Esophagus muscularis mucosa (tissue), 4 donors: Measurements from ENCODE around the gene MYCBP2. TPM values are rescaled to one million over a fixed set of nuclear protein-coding genes. Genes with fewer than 3 reads are reported as not detected.

Experiments used
- DNase-seq: peaks from one replicate; pipeline ENCODE4 v3.0.0-alpha.2; 2017; ENCODE audit errors: extremely low spot score
- H3K27ac ChIP-seq, 4 donors: fragments of 200-600 bp; sonication (generic); replicated peaks in 1 of 4; 1 replicate in 3 of 4; 2 replicates in 1 of 4; pipeline ENCODE4 v1.5.1; 2016 to 2019; ENCODE audit warnings: mild to moderate bottlenecking in 1 of 4
- H3K27me3 ChIP-seq, 4 donors: fragments of 200-600 bp; sonication (generic); one replicate each; pipeline versions ENCODE4 v1.5.1 to v1.6.0; 2016 to 2019
- H3K36me3 ChIP-seq, 4 donors: fragments of 200-600 bp; sonication (generic); one replicate each; pipeline ENCODE4 v1.5.1; 2016 to 2019
- H3K4me1 ChIP-seq, 4 donors: fragments of 200-600 bp; sonication (generic); one replicate each; pipeline ENCODE4 v1.5.1; 2016 to 2019
- H3K4me3 ChIP-seq, 4 donors: fragments of 200-600 bp; sonication (generic); 1 replicate in 2 of 4; 2 replicates in 2 of 4; pipeline ENCODE4 v1.5.1; 2016 to 2019; ENCODE audit warnings: mild to moderate bottlenecking in 4 of 4, moderate library complexity in 1 of 4
- H3K9me3 ChIP-seq, 4 donors: fragments of 200-600 bp; sonication (generic); 1 replicate in 3 of 4; 2 replicates in 1 of 4; pipeline ENCODE4 v1.5.1; 2016 to 2019
- EP300 ChIP-seq: sonication (generic); formaldehyde crosslinking; IDR thresholded peaks from one replicate; pipeline ENCODE4 v1.6.1; 2017; ENCODE audit warnings: antibody characterized with exemption
- POLR2A ChIP-seq: fragments of 450-650 bp; IDR thresholded peaks from one replicate; pipeline ENCODE4 v1.6.1; 2017; ENCODE audit warnings: antibody characterized with exemption, moderate library complexity, mild to moderate bottlenecking, low read depth
- POLR2AphosphoS5 ChIP-seq, 2 donors: sonication (generic); formaldehyde crosslinking; IDR thresholded peaks; one replicate each; pipeline ENCODE4 v1.6.1; 2017; ENCODE audit warnings: antibody characterized with exemption in 2 of 2
- WGBS: methylation state at CpG from one replicate; pipeline ENCODE4 v1.1.5; 2018; 5-methylcytosine and 5-hydroxymethylcytosine counted together
- intact Hi-C: fragments of 100-400 bp; cut with DNase I; formaldehyde crosslinking; loops from one replicate; pipeline ENCODE4 v1.15.1; 2023
- total RNA-seq, 4 donors: library from RNA; depleted of rRNA; stranded (reverse); fragments of >200 nt; gene quantifications; one replicate each; pipeline versions ENCODE4 v1.1.0 to v1.2.1, GENCODE V29; 2016
- TF ChIP-seq, protein P1 (sequence below), 3 experiments: fragments of 200-600 bp in 2 of 3; fragments of 450-650 bp in 1 of 3; sonication (generic) in 2 of 3; IDR thresholded peaks; one replicate each; pipeline ENCODE4 v1.5.1; 2017 to 2019; ENCODE audit warnings: antibody characterized with exemption in 3 of 3, mild to moderate bottlenecking in 2 of 3, moderate library complexity in 1 of 3

MYCBP2 gene
- total RNA-seq, 4 donors from 2014 or later, result 96.1 to 117 (median 108) TPM

GRCh38 chr13:77040835-77041234 is 286.1 kb downstream of the MYCBP2 start:
- H3K27ac ChIP-seq, result no peak overlapping the region
- H3K27me3 ChIP-seq, result no peaks in the 10 kb centered on the region
- 76% methylated on average over 8 of the region's 9 CpGs for WGBS
- intact Hi-C loops, result no loop called here
- TF ChIP-seq, protein P1, sequence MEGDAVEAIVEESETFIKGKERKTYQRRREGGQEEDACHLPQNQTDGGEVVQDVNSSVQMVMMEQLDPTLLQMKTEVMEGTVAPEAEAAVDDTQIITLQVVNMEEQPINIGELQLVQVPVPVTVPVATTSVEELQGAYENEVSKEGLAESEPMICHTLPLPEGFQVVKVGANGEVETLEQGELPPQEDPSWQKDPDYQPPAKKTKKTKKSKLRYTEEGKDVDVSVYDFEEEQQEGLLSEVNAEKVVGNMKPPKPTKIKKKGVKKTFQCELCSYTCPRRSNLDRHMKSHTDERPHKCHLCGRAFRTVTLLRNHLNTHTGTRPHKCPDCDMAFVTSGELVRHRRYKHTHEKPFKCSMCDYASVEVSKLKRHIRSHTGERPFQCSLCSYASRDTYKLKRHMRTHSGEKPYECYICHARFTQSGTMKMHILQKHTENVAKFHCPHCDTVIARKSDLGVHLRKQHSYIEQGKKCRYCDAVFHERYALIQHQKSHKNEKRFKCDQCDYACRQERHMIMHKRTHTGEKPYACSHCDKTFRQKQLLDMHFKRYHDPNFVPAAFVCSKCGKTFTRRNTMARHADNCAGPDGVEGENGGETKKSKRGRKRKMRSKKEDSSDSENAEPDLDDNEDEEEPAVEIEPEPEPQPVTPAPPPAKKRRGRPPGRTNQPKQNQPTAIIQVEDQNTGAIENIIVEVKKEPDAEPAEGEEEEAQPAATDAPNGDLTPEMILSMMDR (IDR thresholded peaks at IDR 0.05), result no peak
- no peak for TF ChIP-seq POLR2A
- no peak for TF ChIP-seq EP300
- no peak for TF ChIP-seq POLR2AphosphoS5 (IDR thresholded peaks at IDR 0.05)
- peaks cover 0 to 8% (median 2%) of the 10 kb centered on the region in 4 donors for H3K4me1 ChIP-seq
- peaks cover 5 to 21% (median 9%) of the 10 kb centered on the region in 4 donors for H3K36me3 ChIP-seq
- no peak for DNase-seq
- no peaks in the 10 kb centered on the region for H3K9me3 ChIP-seq
- H3K4me3 ChIP-seq, result no peak overlapping the region

DNA sequence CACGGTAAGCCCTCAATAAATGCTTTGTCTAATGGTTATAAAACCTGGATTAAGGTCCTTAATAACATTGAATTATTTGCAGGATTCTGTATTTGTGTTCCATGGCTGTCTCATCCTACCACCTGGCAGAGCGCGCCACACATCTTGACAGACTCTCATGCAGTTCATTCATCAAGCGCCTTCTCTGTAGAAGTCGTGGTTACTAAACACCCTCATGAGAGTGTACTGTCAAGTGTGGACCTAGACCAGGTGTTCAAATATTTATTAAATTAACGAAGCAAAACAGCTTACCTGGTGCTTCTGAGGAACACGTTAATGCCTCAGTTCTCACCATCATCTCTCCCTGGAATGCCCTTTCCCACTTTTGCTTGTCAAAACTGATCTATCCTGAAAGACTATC is 286.8 kb downstream of the MYCBP2 start:
- no peaks in the 10 kb centered on the region for H3K9me3 ChIP-seq
- no peak overlapping the region for H3K27ac ChIP-seq
- H3K4me1 ChIP-seq, result peaks cover 0 to 8% (median 2%) of the 10 kb centered on the region in 4 donors
- no peak overlapping the region for H3K4me3 ChIP-seq
- DNase-seq, result no peak
- TF ChIP-seq, protein P1 (IDR thresholded peaks at IDR 0.05), result no peak
- no peak for TF ChIP-seq POLR2AphosphoS5 (IDR thresholded peaks at IDR 0.05)
- no peak for TF ChIP-seq EP300
- TF ChIP-seq POLR2A, result no peak
- intact Hi-C loops, result no loop called here
- H3K36me3 ChIP-seq, result peaks cover 3 to 17% (median 6%) of the 10 kb centered on the region in 4 donors
- no peaks in the 10 kb centered on the region for H3K27me3 ChIP-seq
- 84% methylated on average over 7 of the region's 7 CpGs for WGBS

DNA sequence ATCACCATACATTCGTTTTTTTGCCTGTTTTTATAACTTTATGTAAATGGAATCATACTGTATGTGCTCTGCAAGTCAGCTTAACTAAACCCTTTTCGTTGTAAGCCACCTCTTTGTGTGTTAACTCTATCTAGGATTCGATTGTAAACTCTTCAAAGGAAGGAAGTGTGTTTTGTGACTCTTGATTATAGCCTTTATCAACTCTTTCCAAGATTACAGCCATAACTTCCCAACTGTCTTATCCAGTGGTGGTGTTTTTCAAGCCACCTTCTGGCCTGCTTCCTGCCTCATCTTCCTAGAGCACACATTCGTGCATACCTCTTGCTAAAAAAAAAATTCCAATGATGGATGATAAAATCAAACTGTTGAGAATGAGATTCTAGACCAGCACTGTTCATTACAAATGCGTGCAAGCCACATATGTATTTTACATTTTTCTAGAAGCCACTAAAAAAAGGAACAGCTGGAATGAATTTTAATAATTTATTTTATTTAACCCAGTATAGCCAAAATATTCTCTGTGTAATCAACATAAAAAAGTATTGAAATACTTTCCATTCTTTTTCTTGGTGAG is 287.9 kb downstream of the MYCBP2 start:
- Histone ChIP-seq H3K27me3 (no peaks in the 10 kb centered on the region), H3K4me3 (no peak overlapping the region), H3K36me3 (peaks cover 0 to 6% (median 0%) of the 10 kb centered on the region in 4 donors), H3K27ac (no peak overlapping the region), H3K9me3 (no peaks in the 10 kb centered on the region), H3K4me1 (peaks cover 0 to 8% (median 2%) of the 10 kb centered on the region in 4 donors)
- 69% methylated on average over 5 of the region's 5 CpGs for WGBS
- intact Hi-C loops, result no loop called here
- no peak for DNase-seq
- TF ChIP-seq POLR2A, result no peak
- no peak for TF ChIP-seq POLR2AphosphoS5 (IDR thresholded peaks at IDR 0.05)
- TF ChIP-seq, protein P1 (IDR thresholded peaks at IDR 0.05), result no peak

DNA sequence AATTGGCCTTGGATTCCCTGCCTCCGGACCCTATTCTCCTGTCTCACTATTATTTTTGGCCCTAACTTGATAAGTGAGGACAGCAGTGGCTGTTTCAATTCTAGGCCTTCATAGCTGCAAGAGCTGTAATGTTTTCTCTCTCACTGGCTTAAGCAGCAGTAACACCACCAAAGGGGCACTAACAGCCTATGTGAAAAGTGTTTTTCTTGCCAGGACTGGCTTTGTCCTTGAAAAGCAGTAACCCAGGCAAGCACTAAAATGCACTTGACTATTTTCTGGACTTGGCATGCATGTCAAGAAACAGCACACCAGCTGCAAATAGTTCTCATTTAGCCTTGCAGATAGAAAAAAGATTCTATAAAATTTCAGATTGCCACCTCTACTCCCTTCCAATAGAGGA is 290.6 kb downstream of the MYCBP2 start:
- no peak for TF ChIP-seq EP300
- TF ChIP-seq POLR2AphosphoS5 (IDR thresholded peaks at IDR 0.05), result no peak
- TF ChIP-seq, protein P1 (IDR thresholded peaks at IDR 0.05), result no peak
- TF ChIP-seq POLR2A, result no peak
- H3K4me1 ChIP-seq, result no peaks in the 10 kb centered on the region
- 78% methylated on average over 1 of the region's 1 CpG for WGBS
- no peaks in the 10 kb centered on the region for H3K9me3 ChIP-seq
- H3K36me3 ChIP-seq, result no peaks in the 10 kb centered on the region
- no peaks in the 10 kb centered on the region for H3K27me3 ChIP-seq
- intact Hi-C loops, result no loop called here
- no peak overlapping the region for H3K27ac ChIP-seq
- DNase-seq, result no peak
- no peak overlapping the region for H3K4me3 ChIP-seq

DNA sequence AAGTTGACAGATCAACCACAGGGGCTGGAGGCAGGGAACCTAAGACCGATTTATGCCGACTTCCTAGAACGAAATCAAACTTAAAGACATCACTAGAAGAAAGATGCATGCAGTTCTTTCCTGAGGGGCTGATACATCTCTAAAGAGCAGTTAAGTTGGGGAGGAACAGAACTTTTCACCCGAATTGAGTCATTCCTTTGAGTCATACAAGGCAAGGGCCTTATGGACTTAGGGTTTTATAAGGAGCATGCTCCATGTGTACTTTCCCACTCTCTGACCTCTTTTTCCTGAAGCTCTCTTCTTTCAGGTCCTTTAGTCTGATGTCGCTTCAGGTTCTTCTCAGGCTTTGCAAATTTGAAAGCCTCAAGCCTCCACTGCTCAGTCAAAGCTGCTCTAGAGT is 292.0 kb downstream of the MYCBP2 start:
- DNase-seq, result no peak
- no peak overlapping the region for H3K4me3 ChIP-seq
- H3K9me3 ChIP-seq, result no peaks in the 10 kb centered on the region
- WGBS, result 87% methylated on average over 5 of the region's 5 CpGs
- no peaks in the 10 kb centered on the region for H3K4me1 ChIP-seq
- H3K27ac ChIP-seq, result no peak overlapping the region
- no peaks in the 10 kb centered on the region for H3K27me3 ChIP-seq
- TF ChIP-seq POLR2AphosphoS5 (IDR thresholded peaks at IDR 0.05) (no peak), POLR2A (no peak), EP300 (no peak)
- TF ChIP-seq, protein P1 (IDR thresholded peaks at IDR 0.05), result no peak
- no peaks in the 10 kb centered on the region for H3K36me3 ChIP-seq
- intact Hi-C loops, result no loop called here
